GM19240 (cell line): ENCODE results near the gene PITPNM2.

Experiments used
- DNase-seq: peaks from one replicate; pipeline ENCODE4 v3.0.0; 2011; ENCODE audit warnings: low spot score; ENCODE audit not compliant: insufficient read length

The PITPNM2 gene

DNA sequence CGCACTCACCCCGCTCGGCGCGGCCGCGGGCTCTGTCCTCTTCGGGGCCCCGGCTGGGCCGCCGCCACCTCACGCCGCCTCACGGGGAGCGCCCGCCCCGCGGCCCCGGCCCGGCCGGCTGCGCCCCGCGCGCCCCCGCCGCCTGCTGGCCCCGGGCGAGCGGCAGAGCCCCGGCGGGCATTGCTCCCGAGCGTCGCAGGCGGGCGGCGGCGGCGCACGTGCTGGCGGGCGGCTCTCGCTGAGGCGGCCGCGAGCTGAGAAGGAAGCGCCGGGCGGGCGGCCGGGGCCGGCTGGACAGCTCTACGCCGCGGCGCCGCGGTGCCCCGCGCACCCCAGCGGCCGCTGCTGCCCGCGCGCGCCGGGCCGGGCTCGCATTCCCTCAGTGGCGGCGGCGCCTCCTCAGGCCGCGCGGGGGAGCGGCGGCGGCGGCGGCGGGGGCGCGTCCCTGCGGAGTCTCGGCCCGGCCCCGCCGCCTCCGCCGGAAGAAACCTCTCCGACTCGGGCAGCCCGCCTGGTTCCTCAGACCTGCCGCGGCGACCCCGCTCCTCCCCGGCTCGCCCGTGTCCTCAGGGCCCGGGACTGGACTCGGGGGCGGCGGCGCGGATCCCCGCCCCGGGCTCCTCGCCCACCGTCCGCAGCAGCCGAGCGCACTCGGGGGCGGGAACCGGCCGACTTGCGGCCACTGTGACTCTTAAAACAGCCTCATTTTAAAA is at the start of gene PITPNM2:
Gene PITPNM2, minus strand, starts transcription at position 347 of the 713 bp plus-strand sequence. CDS start 116,500 bp downstream, outside the sequence.
- peak; percentile 52 for DNase-seq

- no peak for DNase-seq
Measured at GRCh38 chr12:123200414-123200813, 49.5 kb upstream of the PITPNM2 start.

GRCh38 chr12:123199936-123200335 is 49.0 kb upstream of the PITPNM2 start:
- no peak for DNase-seq

DNA sequence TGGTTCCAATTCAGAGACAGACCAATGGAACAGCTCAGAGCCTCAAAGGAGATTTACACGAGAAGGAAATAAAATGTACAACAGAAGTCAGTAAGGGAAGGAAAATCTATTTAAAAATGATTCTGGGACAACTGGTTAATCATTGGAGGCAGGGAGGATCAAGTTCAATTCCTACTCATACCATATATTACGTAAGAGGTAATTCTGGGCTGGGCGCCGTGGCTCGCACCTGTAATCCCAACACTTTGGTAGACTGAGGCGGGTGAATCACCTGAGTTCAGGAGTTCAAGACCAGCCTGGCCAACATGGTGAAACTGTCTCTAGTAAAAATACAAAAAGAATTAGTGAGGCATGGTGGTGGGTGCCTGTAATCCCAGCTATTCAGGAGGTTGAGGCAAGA is 36.7 kb upstream of the PITPNM2 start:
- no peak for DNase-seq

DNA sequence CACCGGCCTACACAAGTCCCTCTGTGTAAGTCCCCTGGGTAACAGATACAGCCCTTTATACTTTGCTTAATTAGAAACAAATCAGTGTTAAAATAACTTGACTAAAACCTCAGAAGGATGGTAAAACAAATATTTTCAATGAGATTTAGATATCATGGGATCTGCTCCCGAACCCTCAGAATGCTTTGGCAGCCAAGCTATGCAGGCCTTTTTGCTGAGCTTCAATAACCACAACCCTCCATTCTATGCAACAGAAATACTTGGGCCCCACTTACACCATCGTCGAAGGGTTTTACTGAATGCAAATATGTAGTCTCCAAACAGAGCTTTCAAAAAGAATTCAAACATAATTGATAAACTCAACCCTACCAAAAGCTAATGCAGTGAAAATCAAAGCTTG is 29.3 kb upstream of the PITPNM2 start:
- DNase-seq, result no peak

GRCh38 chr12:123171967-123172366 is 21.1 kb upstream of the PITPNM2 start:
- DNase-seq, result no peak

- DNase-seq, result no peak
Measured at GRCh38 chr12:123167329-123167728, 16.4 kb upstream of the PITPNM2 start.

- DNase-seq, result no peak
Measured at GRCh38 chr12:123165537-123165936, 14.6 kb upstream of the PITPNM2 start.

DNA sequence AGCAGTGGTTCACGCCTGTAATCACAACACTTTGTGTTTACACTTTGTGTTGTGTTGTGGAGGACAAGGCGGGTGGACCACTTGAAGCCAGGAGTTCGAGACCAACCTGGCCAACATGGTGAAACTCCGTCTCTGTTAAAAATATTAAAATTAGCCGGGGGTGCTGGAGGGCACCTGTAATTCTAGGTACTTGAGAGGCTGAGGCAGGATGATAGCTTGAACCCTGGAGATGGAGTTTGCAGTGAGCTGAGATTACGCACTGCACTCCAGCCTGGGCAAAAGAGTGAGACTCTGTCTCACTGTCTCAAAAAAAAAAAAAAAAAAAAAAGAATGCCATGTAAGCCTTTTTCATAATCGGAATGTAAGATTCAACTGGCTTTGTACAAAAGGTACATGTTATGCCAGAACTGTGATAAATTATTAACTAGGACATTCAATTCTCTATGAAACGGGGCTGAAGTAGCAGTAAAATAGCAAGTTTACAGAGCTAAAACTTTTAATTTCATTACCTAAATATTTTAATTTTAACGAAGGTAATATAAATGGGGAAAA is 13.9 kb upstream of the PITPNM2 start:
- no peak for DNase-seq

DNA sequence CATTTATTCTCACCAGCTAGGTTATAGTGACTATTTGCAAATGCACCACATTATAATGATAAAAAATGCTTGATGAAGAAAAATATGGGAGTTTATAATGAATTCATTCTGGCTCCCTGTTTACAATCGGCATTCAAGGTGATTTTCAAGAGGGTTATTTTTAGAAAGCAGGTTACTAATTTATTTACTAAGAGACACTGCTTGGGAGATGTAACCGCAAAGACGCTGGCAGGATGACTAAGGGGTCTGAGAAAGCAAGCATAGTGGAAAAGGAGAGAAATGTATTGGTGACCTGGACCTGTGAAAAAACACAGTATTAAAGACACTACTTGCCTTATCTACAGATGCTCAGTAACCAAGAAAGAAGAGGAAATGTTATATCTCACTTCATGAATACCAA is 13.3 kb upstream of the PITPNM2 start:
- no peak for DNase-seq

- DNase-seq, result no peak
Measured at GRCh38 chr12:123163227-123163626, 12.3 kb upstream of the PITPNM2 start.

DNA sequence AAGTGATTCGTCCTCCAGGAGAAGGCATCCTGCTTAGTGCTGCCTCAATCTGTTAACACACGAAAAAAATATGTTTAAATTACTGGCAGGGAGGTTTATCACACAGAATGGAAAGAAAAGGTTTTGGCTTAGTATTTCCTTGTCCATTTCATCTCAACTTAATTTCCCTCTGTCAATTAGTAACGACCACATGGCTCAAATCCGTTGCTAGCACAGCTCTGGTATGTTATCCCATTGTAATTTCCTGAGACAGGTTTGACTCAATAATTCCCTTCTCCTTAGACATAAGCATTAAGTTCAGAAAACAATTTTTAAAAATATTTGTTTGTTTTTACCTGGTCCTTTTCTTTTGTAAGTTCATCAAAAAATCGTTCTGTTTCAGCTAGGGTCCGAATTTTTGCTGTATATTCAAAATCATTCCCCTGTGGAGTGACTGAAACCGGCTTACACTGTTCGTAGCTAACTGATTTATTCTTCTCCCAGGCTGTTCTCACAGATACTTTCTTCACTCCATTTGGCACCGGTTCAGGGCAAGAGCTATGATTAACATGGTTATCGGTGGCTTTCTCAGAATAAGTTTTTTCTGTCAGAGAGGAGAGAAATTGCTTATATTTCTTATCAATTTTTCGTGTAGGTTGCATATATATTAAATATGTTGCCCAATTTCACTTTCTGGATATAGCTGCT is 10.1 kb upstream of the PITPNM2 start:
- DNase-seq, result no peak

- no peak for DNase-seq
Measured at GRCh38 chr12:123153906-123154305, 3.0 kb upstream of the PITPNM2 start.

- no peak for DNase-seq
Measured at GRCh38 chr12:123152833-123153232, 1.9 kb upstream of the PITPNM2 start.

DNA sequence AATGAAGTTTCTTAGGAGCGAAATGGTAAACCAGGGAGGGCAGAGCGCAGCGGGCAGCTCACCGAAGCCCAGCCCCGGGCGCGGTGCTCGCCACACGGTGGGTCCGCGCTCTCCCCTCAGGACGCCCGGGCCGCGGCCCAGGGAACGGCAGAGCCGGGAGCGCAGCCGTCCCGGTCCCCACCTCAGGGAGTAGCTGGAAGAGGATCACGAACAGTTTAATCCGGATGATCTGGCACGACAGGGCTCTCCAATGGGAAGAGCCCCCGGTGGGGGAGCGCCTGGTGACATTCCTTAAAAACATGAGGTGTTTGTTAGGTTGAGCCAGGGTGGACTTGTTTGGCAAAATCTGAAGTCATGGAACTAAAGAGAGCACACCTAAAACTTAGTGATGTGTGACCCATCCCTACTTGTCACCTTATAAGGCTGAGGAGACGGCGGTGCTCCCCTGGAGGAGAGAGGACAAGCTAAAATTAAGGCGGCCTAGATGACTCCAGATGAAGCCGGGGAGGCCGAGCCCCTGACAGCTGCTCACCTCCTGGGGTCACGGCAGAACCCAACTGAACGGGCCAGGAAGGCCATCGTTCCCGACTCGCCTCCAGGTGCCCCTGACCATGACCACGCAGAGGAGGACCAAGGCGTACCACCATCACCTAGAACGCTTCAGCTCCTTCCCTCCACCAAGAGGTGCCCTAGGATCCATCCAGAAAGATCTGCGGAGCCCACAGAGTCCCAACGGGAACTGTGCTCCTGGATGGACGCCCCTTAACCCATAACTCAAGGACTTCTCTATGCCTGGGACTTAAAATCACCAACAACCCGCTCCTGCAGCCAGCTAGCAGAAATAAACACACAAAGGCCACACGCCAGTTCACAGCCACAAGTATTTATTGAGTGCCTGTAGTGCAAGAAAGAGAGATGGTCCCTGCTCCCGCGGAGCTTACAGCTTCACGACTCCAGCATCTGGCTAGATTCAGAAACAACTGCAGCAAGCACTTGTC is 866 bp upstream of the PITPNM2 start:
- DNase-seq, result no peak

DNA sequence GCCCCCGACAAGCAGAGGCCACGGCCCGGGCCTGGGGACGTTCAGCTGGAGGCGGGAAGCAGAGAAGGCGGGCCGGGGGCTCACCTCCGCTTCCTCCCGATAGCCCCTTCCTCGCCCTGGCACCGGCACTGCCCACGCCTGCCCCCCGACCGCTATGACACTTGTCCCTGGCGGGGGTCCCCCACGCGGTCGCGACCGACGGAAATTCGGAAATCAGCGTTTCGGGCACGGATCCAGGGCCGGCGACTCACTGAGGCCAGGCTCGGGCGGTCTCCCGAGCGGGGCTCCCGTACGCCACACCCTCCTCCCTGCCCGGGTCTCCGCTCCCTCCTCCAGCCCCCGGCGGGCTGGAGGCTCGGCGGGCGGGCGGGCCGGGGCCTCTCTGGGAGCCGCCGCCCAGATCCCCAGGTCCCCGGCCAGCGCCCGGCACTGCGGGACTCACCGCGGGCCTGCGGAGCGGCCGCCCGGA is 581 bp downstream of the PITPNM2 start:
- peak; percentile 27 for DNase-seq

GRCh38 chr12:123149501-123150274 is 1.2 kb downstream of the PITPNM2 start:
- DNase-seq, result no peak

DNA sequence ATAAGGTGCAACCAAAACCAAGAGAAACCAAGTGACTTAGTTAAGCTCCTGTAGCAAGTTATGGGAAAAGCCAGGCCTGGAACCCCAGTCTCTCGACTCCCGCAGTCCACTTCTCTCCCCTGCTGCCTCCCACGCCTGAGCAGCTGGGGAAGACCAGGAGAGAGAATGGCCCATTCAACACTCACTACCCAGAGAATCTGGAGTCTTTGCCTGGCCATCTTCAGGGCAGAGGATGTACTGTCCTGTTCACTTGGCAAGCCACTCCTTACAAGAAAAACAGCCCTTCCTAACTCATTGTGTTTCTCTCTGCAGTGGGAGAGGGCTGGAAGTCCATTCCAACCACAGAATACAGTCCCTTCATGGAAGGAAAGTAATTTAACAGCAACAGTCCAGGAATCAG is 1.8 kb downstream of the PITPNM2 start:
- DNase-seq, result no peak

- no peak for DNase-seq
Measured at GRCh38 chr12:123148655-123149054, 2.2 kb downstream of the PITPNM2 start.

DNA sequence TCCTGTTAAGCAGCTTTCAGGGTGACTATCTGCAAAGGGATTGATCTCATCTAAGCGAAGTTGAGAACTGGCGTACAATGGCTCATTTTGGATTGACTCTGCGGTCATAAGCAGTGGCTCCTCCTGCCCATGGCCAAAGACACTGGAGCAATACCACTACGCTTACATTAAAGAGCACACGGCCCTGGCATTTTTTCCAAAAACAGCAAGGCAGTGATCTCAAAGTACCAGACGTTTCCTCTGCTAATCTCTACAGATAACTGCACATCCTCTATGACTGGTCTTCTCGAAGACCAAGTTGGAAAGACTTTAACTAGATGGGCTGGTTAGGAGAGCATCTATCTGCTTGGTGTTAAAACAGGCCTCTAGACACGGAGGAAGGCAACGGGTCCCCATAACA is 2.7 kb downstream of the PITPNM2 start:
- DNase-seq, result no peak

- no peak for DNase-seq
Measured at GRCh38 chr12:123145211-123145610, 5.7 kb downstream of the PITPNM2 start.
